Measurements from ENCODE around the gene RELL2.

DNA sequence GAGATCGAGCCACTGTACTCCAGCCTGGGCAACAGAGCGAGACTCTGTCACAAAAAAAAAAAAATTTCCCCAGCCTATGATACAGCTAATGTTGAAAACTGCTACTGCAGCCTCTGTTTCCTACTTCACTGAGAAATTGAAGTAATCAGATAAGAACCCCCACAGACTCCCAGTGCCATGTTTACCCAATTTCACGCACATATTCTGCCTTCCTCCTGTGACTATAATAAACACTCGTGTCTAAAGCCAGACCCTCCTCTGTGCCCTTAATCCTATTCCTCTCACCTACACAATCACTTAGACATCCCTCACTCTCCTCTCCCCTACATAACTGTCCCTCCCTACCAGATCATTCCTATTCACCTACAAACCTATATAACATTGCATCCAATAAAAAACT lies 38.9 kb downstream of the RELL2 start:
- TF ChIP-seq, protein P1, sequence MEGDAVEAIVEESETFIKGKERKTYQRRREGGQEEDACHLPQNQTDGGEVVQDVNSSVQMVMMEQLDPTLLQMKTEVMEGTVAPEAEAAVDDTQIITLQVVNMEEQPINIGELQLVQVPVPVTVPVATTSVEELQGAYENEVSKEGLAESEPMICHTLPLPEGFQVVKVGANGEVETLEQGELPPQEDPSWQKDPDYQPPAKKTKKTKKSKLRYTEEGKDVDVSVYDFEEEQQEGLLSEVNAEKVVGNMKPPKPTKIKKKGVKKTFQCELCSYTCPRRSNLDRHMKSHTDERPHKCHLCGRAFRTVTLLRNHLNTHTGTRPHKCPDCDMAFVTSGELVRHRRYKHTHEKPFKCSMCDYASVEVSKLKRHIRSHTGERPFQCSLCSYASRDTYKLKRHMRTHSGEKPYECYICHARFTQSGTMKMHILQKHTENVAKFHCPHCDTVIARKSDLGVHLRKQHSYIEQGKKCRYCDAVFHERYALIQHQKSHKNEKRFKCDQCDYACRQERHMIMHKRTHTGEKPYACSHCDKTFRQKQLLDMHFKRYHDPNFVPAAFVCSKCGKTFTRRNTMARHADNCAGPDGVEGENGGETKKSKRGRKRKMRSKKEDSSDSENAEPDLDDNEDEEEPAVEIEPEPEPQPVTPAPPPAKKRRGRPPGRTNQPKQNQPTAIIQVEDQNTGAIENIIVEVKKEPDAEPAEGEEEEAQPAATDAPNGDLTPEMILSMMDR (IDR thresholded peaks at IDR 0.05): no peak
- TF ChIP-seq TCF7L2 (IDR thresholded peaks at IDR 0.05; ENCODE audit: low read depth, low read length) (no peak), POLR2AphosphoS5 (IDR thresholded peaks at IDR 0.05; ENCODE audit: low read depth, low read length) (no peak), SIN3A (IDR thresholded peaks at IDR 0.05; ENCODE audit: borderline replicate concordance, insufficient read depth, low read depth, low read length) (no peak)
- TF ChIP-seq, protein P2, sequence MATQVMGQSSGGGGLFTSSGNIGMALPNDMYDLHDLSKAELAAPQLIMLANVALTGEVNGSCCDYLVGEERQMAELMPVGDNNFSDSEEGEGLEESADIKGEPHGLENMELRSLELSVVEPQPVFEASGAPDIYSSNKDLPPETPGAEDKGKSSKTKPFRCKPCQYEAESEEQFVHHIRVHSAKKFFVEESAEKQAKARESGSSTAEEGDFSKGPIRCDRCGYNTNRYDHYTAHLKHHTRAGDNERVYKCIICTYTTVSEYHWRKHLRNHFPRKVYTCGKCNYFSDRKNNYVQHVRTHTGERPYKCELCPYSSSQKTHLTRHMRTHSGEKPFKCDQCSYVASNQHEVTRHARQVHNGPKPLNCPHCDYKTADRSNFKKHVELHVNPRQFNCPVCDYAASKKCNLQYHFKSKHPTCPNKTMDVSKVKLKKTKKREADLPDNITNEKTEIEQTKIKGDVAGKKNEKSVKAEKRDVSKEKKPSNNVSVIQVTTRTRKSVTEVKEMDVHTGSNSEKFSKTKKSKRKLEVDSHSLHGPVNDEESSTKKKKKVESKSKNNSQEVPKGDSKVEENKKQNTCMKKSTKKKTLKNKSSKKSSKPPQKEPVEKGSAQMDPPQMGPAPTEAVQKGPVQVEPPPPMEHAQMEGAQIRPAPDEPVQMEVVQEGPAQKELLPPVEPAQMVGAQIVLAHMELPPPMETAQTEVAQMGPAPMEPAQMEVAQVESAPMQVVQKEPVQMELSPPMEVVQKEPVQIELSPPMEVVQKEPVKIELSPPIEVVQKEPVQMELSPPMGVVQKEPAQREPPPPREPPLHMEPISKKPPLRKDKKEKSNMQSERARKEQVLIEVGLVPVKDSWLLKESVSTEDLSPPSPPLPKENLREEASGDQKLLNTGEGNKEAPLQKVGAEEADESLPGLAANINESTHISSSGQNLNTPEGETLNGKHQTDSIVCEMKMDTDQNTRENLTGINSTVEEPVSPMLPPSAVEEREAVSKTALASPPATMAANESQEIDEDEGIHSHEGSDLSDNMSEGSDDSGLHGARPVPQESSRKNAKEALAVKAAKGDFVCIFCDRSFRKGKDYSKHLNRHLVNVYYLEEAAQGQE (IDR thresholded peaks at IDR 0.05; ENCODE audit: insufficient read depth in 1 of 2, low read depth in 2 of 2, low read length in 1 of 2): no peak
